CD4-positive, alpha-beta memory T cell (primary cell): ENCODE measurements around the gene ZNF277. TPM values are rescaled to one million over a fixed set of nuclear protein-coding genes. Genes with fewer than 3 reads are reported as not detected.
A peak's percentile ranks its signal among the peaks of the same experiment; 100 is the strongest.

Experiments used
- CTCF ChIA-PET: fragments of 350-600 bp; sonication (Branson Sonifier 250); formaldehyde crosslinking; loops from one replicate; lab custom pipeline; 2021; ENCODE audit warnings: inconsistent platforms; ENCODE audit not compliant: partially characterized antibody; lab: Charles Lee
- POLR2A ChIA-PET: fragments of 350-600 bp; sonication (Branson Sonifier 250); formaldehyde crosslinking; loops from one replicate; lab custom pipeline; 2021; ENCODE audit not compliant: partially characterized antibody; lab: Charles Lee
- DNase-seq, 5 donors: peaks; one replicate each; pipeline versions ENCODE4 v3.0.0 to v3.0.0-alpha.2; 2020 to 2022; ENCODE audit warnings: mixed read lengths in 1 of 5
- H3K27ac ChIP-seq: one replicate; pipeline ENCODE4 v1.7.0; 2013; ENCODE audit warnings: low read depth, low read length
- H3K27me3 ChIP-seq: 2 replicates; pipeline ENCODE4 v1.7.0; 2013; ENCODE audit warnings: mild to moderate bottlenecking, low read length, moderate library complexity; ENCODE audit not compliant: insufficient read depth
- H3K36me3 ChIP-seq: 2 replicates; pipeline ENCODE4 v1.7.0; 2013; ENCODE audit warnings: mild to moderate bottlenecking, low read length, moderate library complexity; ENCODE audit not compliant: insufficient read depth
- H3K4me1 ChIP-seq: 2 replicates; pipeline ENCODE4 v1.7.0; 2013; ENCODE audit warnings: mild to moderate bottlenecking, low read length, moderate library complexity; ENCODE audit not compliant: insufficient read depth
- H3K4me3 ChIP-seq, 2 donors: one replicate each; pipeline ENCODE4 v1.7.0; 2013; ENCODE audit warnings: low read length in 2 of 2, mild to moderate bottlenecking in 1 of 2
- H3K9me3 ChIP-seq, 2 donors: one replicate each; pipeline ENCODE4 v1.7.0; 2013; ENCODE audit warnings: low read length in 2 of 2, control low read depth in 1 of 2; ENCODE audit not compliant: control insufficient read depth in 1 of 2
- H3K27ac Mint-ChIP-seq, 7 donors: one replicate each; pipeline ENCODE4 v1.8.0; 2020 to 2021; ENCODE audit warnings: mixed read lengths in 7 of 7, mild to moderate bottlenecking in 6 of 7, inconsistent platforms in 3 of 7, moderate library complexity in 3 of 7
- H3K27me3 Mint-ChIP-seq, 2 donors: one replicate each; pipeline ENCODE4 v1.8.0; 2020 to 2021; ENCODE audit warnings: mixed read lengths in 2 of 2
- H3K36me3 Mint-ChIP-seq, 2 donors: one replicate each; pipeline ENCODE4 v1.8.0; 2020 to 2021; ENCODE audit warnings: mixed read lengths in 2 of 2, inconsistent platforms in 1 of 2, mild to moderate bottlenecking in 1 of 2
- H3K4me1 Mint-ChIP-seq, 4 donors: one replicate each; pipeline ENCODE4 v1.8.0; 2020 to 2021; ENCODE audit warnings: mixed read lengths in 4 of 4, mild to moderate bottlenecking in 1 of 4
- H3K4me3 Mint-ChIP-seq, 8 donors: one replicate each; pipeline ENCODE4 v1.8.0; 2020 to 2021; ENCODE audit warnings: mixed read lengths in 8 of 8, mild to moderate bottlenecking in 7 of 8, moderate library complexity in 6 of 8, inconsistent platforms in 3 of 8
- H3K9me3 Mint-ChIP-seq, 8 donors: one replicate each; pipeline ENCODE4 v1.8.0; 2020 to 2021; ENCODE audit warnings: mixed read lengths in 8 of 8, mild to moderate bottlenecking in 5 of 8, inconsistent platforms in 3 of 8, moderate library complexity in 1 of 8
- intact Hi-C: fragments of 100-400 bp; cut with micrococcal nuclease; formaldehyde crosslinking; loops from one replicate; pipeline ENCODE4 v1.15.1; 2023
- polyA plus RNA-seq, 2 donors: library from polyadenylated mRNA; unstranded; fragments of 300-500 nt; fragmentation: Illumina TruSeq; gene quantifications; one replicate each; pipeline ENCODE4 v1.2.3, GENCODE V29; 2021
- total RNA-seq, 2 experiments: library from RNA; stranded (reverse); gene quantifications; one replicate each; pipeline ENCODE4 v1.2.3, GENCODE V29; 2021

ZNF277 gene
- total and polyA plus RNA-seq, 4 experiments from 2014 or later: 19.7 to 31.4 (median 25.9) TPM

DNA sequence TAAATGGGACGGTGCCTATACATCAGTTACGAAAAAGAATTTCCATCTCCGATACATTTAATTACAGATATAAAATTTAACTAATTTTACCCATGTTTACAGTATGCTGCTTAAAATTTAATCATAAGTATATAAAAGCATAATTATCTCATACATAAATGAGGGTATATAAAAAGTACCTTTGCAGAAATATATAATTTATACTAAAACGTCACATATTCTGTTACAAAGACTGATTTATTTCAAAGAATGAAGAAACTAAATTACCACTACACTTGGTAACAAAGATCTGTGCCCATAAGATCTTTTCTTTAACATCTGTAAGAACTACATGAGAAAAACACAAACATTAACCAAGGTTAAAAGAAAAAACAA lies 3.1 kb upstream of the ZNF277 start:
- no peak overlapping the region for H3K27ac ChIP-seq
- H3K36me3 ChIP-seq: no peaks in the 10 kb centered on the region
- intact Hi-C loops: no loop called here
- peaks cover 23 to 42% (median 29%) of the 10 kb centered on the region in 4 donors for H3K4me1 Mint-ChIP-seq
- no peak overlapping the region for H3K4me3 ChIP-seq
- no peak overlapping the region for H3K27ac Mint-ChIP-seq
- peaks cover 30% of the 10 kb centered on the region for H3K4me1 ChIP-seq
- peak overlapping the region in 3 of 8 donors; percentile 26 to 98 (median 47) for H3K4me3 Mint-ChIP-seq
- POLR2A ChIA-PET: no interaction called here
- peaks cover 0 to 1% (median 0%) of the 10 kb centered on the region in 8 donors for H3K9me3 Mint-ChIP-seq
- peaks cover 31% of the 10 kb centered on the region for H3K27me3 ChIP-seq
- DNase-seq: no peak
- H3K27me3 Mint-ChIP-seq: peaks cover 26 to 36% of the 10 kb centered on the region in 2 donors
- peaks cover 0 to 11% of the 10 kb centered on the region in 2 donors for H3K36me3 Mint-ChIP-seq
- H3K9me3 ChIP-seq: no peaks in the 10 kb centered on the region
- CTCF ChIA-PET: no interaction called here

- peak in 4 of 5 donors; percentile 16 to 27 (median 21) for DNase-seq
- Histone ChIP-seq H3K9me3 (no peaks in the 10 kb centered on the region), H3K4me3 (peak overlapping the region in 1 of 2 donors; percentile 100), H3K4me1 (peaks cover 30% of the 10 kb centered on the region), H3K27me3 (peaks cover 31% of the 10 kb centered on the region), H3K27ac (no peak overlapping the region), H3K36me3 (no peaks in the 10 kb centered on the region)
- Mint-ChIP-seq H3K4me3 (peak overlapping the region; percentile 92 to 98 (median 96)), H3K36me3 (peaks cover 0 to 11% of the 10 kb centered on the region in 2 donors), H3K27me3 (peaks cover 25 to 32% of the 10 kb centered on the region in 2 donors), H3K27ac (peak overlapping the region in 6 of 7 donors; percentile 1 to 93 (median 70)), H3K4me1 (peaks cover 24 to 45% (median 30%) of the 10 kb centered on the region in 4 donors), H3K9me3 (peaks cover 0 to 1% (median 0%) of the 10 kb centered on the region in 8 donors)
- intact Hi-C loops: loop anchor here (5.0 kb wide), 1 partner anchor 642 kb away; the partner anchor contains the start of gene IMMP2L
- ChIA-PET CTCF (interaction anchor here (0.9 kb wide), 2 partner anchors 26 to 28 kb away, joined by 3 read pairs; no protein-coding TSS in a partner anchor), POLR2A (interaction anchor here (1.0 to 3.1 kb wide), 3 partner anchors 10 to 643 kb away, joined by 4 to 39 read pairs (median 10); partner anchors contain the start of genes IFRD1 and IMMP2L)
Observed at GRCh38 chr7:112204499-112205342, 1.8 kb upstream of the ZNF277 start.

- intact Hi-C loops: loop anchor here (1.0 to 5.0 kb wide), 6 partner anchors 185 to 913 kb away; partner anchors contain the start of genes IFRD1, IMMP2L, SMIM30 and TMEM168
- H3K36me3 Mint-ChIP-seq: peaks cover 0 to 11% of the 10 kb centered on the region in 2 donors
- peaks cover 25 to 29% of the 10 kb centered on the region in 2 donors for H3K27me3 Mint-ChIP-seq
- peaks cover 30% of the 10 kb centered on the region for H3K4me1 ChIP-seq
- ChIA-PET POLR2A (interaction anchor here (1.0 to 3.1 kb wide), 5 partner anchors 9 to 913 kb away, joined by 3 to 39 read pairs (median 4); partner anchors contain the start of genes IFRD1 and IMMP2L), CTCF (interaction anchor here (0.9 kb wide), 2 partner anchors 27 to 28 kb away, joined by 3 read pairs; no protein-coding TSS in a partner anchor)
- no peaks in the 10 kb centered on the region for H3K9me3 ChIP-seq
- no peaks in the 10 kb centered on the region for H3K36me3 ChIP-seq
- H3K27ac Mint-ChIP-seq: peak overlapping the region; percentile 48 to 93 (median 70)
- H3K9me3 Mint-ChIP-seq: peaks cover 0 to 1% (median 0%) of the 10 kb centered on the region in 8 donors
- peaks cover 31% of the 10 kb centered on the region for H3K27me3 ChIP-seq
- H3K27ac ChIP-seq: peak overlapping the region; percentile 10
- peak overlapping the region; percentile 92 to 98 (median 96) for H3K4me3 Mint-ChIP-seq
- peaks cover 25 to 45% (median 30%) of the 10 kb centered on the region in 4 donors for H3K4me1 Mint-ChIP-seq
- H3K4me3 ChIP-seq: peak overlapping the region in 1 of 2 donors; percentile 100
- DNase-seq: peak; percentile 24 to 64 (median 49)
Observed at GRCh38 chr7:112205343-112206237, 905 bp upstream of the ZNF277 start.

GRCh38 chr7:112206991-112207592 lies 597 bp downstream of the ZNF277 start:
- Mint-ChIP-seq H3K9me3 (peaks cover 0 to 1% (median 0%) of the 10 kb centered on the region in 8 donors), H3K4me3 (peak overlapping the region; percentile 92 to 98 (median 96)), H3K36me3 (peaks cover 3 to 11% of the 10 kb centered on the region in 2 donors), H3K27me3 (peaks cover 14% of the 10 kb centered on the region in 2 donors), H3K27ac (peak overlapping the region; percentile 93 to 96 (median 94)), H3K4me1 (peaks cover 31 to 54% (median 39%) of the 10 kb centered on the region in 4 donors)
- CTCF ChIA-PET: interaction anchor here (1.1 kb wide), 2 partner anchors 207 to 733 kb away, joined by 3 read pairs; a partner anchor contains a TSS
- peak overlapping the region; percentile 95 to 100 for H3K4me3 ChIP-seq
- peaks cover 30% of the 10 kb centered on the region for H3K4me1 ChIP-seq
- H3K27ac ChIP-seq: peak overlapping the region; percentile 71
- peak in 3 of 5 donors; percentile 6 to 16 (median 9) for DNase-seq
- POLR2A ChIA-PET: interaction anchor here (0.8 to 3.1 kb wide), 6 partner anchors 9 to 912 kb away, joined by 3 to 39 read pairs (median 4); partner anchors contain the start of genes IFRD1 and IMMP2L
- intact Hi-C loops: loop anchor here (1.0 to 5.0 kb wide), 6 partner anchors 184 to 911 kb away; partner anchors contain the start of genes IFRD1, IMMP2L, SMIM30 and TMEM168
- H3K9me3 ChIP-seq: no peaks in the 10 kb centered on the region
- H3K27me3 ChIP-seq: peaks cover 20% of the 10 kb centered on the region
- no peaks in the 10 kb centered on the region for H3K36me3 ChIP-seq

DNA sequence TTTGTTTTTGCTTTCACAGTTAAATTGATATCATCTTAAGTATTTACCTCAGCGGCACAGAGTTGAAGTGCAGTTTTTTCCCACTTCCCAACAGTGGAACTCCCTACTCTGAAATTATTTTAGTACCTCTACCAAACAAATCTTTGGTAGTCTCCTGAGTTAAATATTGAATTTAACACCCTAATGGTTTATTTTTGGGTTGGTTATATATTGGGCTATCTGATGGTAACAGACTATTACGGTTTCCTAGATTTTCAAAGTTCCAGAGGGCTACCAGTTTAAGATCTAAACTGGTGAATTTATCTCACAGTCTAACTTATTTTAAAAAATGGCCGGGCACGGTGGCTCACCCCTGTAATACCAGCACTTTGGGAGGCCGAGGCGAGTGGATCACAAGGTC lies 1.3 kb downstream of the ZNF277 start:
- Mint-ChIP-seq H3K27ac (peak overlapping the region in 4 of 7 donors; percentile 13 to 71 (median 30)), H3K4me3 (peak overlapping the region; percentile 92 to 98 (median 96)), H3K4me1 (peaks cover 30 to 58% (median 42%) of the 10 kb centered on the region in 4 donors), H3K36me3 (peaks cover 6 to 11% of the 10 kb centered on the region in 2 donors), H3K9me3 (no peaks in the 10 kb centered on the region), H3K27me3 (peaks cover 12 to 13% of the 10 kb centered on the region in 2 donors)
- no peak for DNase-seq
- Histone ChIP-seq H3K4me1 (peaks cover 30% of the 10 kb centered on the region), H3K9me3 (no peaks in the 10 kb centered on the region), H3K4me3 (no peak overlapping the region), H3K27ac (no peak overlapping the region), H3K36me3 (no peaks in the 10 kb centered on the region), H3K27me3 (peaks cover 16% of the 10 kb centered on the region)
- intact Hi-C loops: loop anchor here (2.0 to 5.0 kb wide), 2 partner anchors 183 to 645 kb away; partner anchors contain the start of gene IMMP2L
- ChIA-PET CTCF (no interaction called here), POLR2A (interaction anchor here (1.0 to 2.7 kb wide), 2 partner anchors 12 to 646 kb away, joined by 3 to 10 read pairs; partner anchors contain the start of gene IMMP2L)
